ENCODE data around the gene FOXJ3. TPM values are rescaled to one million over a fixed set of nuclear protein-coding genes. Genes with fewer than 3 reads are reported as not detected.

FOXJ3 gene
- total and polyA plus RNA-seq, 2 of the 13 experiments (the other 11 are each of a cell fraction or from before 2014, with no cell fraction given), result 16.6 to 48.5 TPM

GRCh38 chr1:42195841-42196240 lies 139.2 kb downstream of the FOXJ3 start (continued):
- no peak for TF ChIP-seq RERE (CRISPR knock-in tag; IDR thresholded peaks at IDR 0.05; ENCODE audit: low read depth)

GRCh38 chr1:42192106-42192505 lies 142.9 kb downstream of the FOXJ3 start:
- ATAC-seq (no peak), DNase-seq (ENCODE audit: low spot score) (no peak), FAIRE-seq (no peak)
- Histone ChIP-seq H3K4me1 (ENCODE audit: insufficient read depth, low read length) (0 out of 2 replicates have a peak, but pooled peaks cover 7% of the 10 kb centered on the region), H4K20me1 (ENCODE audit: insufficient read depth, low read length) (no peaks in the 10 kb centered on the region), H3K9me3 (ENCODE audit: low read length) (no peaks in the 10 kb centered on the region), H3K27ac (ENCODE audit: extremely low read length, insufficient read depth, low read length) (no peak overlapping the region), H2AFZ (ENCODE audit: low read length) (no peak overlapping the region), H3K4me2 (ENCODE audit: low read depth, low read length) (no peak overlapping the region), H3K9ac (ENCODE audit: insufficient read depth, low read depth, low read length) (no peak overlapping the region), H3K27me3 (ENCODE audit: control insufficient read depth in 1 of 2, insufficient read depth in 2 of 2, low read length in 2 of 2) (no peaks in the 10 kb centered on the region), H3K79me2 (ENCODE audit: insufficient read depth, low read length) (no peaks in the 10 kb centered on the region), H3K36me3 (replicated peaks in 1 of 2; ENCODE audit: control insufficient read depth in 1 of 2, insufficient read depth in 2 of 2, low read length in 2 of 2) (peaks cover 23 to 77% of the 10 kb centered on the region in 2 experiments), H3K4me3 (replicated peaks in 1 of 3; ENCODE audit: insufficient read depth in 1 of 3, low read depth in 2 of 3, low read length in 3 of 3) (no peak overlapping the region)
- POLR2A ChIA-PET, result no interaction called here
- no peak for TF ChIP-seq CEBPG (CRISPR knock-in tag; IDR thresholded peaks at IDR 0.05)
- TF ChIP-seq KLF15 (CRISPR knock-in tag; IDR thresholded peaks at IDR 0.05; ENCODE audit: borderline replicate concordance), result no peak
- no peak for TF ChIP-seq ZNF674 (CRISPR knock-in tag; IDR thresholded peaks at IDR 0.05; ENCODE audit: low read depth)
- no peak for TF ChIP-seq ZNF710 (CRISPR knock-in tag; IDR thresholded peaks at IDR 0.05; ENCODE audit: borderline replicate concordance)
- BruUV-seq (replicated peaks), result no TSS peak
- WGBS (ENCODE audit: low lambda C conversion rate), result 96% methylated on average over 4 of the region's 4 CpGs
- in situ Hi-C loops (cut with HindIII; ENCODE audit: extremely low pct_ligation_motif_present, low pct_unique_long_range_greater_than_20kb) (no loop called here), intact Hi-C loops (cut with micrococcal nuclease; ENCODE audit: unreplicated experiment) (no loop called here)
- CTCF ChIA-PET (ENCODE audit: low intra/inter-chr PET ratio, low total read pairs), result no interaction called here
